Measurements from ENCODE around the gene RAB5A. TPM values are rescaled to one million over a fixed set of nuclear protein-coding genes. Genes with fewer than 3 reads are reported as not detected.
"Not testable (repeated sequence)": the region's sequence is repeated elsewhere in the genome, so short reads cannot be mapped to it uniquely, and the experiment has no call there.

The RAB5A gene, protein sequence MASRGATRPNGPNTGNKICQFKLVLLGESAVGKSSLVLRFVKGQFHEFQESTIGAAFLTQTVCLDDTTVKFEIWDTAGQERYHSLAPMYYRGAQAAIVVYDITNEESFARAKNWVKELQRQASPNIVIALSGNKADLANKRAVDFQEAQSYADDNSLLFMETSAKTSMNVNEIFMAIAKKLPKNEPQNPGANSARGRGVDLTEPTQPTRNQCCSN
- polyA plus RNA-seq (2013, experiment 1 of 2; ENCODE audit: insufficient read length), result 53.5 TPM
- polyA plus RNA-seq (2013, experiment 2 of 2; ENCODE audit: insufficient read length), result 52.8 TPM

GRCh38 chr3:19946832-19947548 lies at the start of gene RAB5A:
RAB5A (plus strand) TSS chr3:19947097; CDS start chr3:19950899, 3,802 bp downstream.
- peak; percentile 99 for DNase-seq

- DNase-seq, result peak; percentile 43
These were observed 48.2 kb upstream of the RAB5A start for GRCh38 chr3:19898721-19899120.

- no peak for DNase-seq
These were observed 47.6 kb upstream of the RAB5A start for GRCh38 chr3:19899264-19899663.

DNA sequence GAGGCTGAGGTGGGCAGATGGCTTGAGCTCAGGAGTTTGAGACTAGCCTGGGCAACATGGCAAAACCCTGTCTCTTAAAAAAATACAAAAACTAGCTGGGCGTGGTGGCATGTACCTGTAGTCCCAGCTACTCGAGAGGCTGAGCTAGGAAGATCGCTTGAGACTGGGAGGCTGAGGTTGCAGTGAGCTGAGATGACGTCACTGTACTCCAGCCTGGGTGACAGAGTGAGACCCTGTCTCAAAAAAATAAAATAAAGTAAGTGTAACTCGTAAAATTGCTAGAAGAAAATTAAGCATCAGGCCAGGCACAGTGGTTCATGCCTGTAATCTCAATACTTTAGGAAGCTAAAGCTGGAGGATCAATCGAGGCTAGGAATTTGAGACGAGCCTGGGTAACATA lies 47.1 kb upstream of the RAB5A start:
- not testable (repeated sequence) for DNase-seq

DNA sequence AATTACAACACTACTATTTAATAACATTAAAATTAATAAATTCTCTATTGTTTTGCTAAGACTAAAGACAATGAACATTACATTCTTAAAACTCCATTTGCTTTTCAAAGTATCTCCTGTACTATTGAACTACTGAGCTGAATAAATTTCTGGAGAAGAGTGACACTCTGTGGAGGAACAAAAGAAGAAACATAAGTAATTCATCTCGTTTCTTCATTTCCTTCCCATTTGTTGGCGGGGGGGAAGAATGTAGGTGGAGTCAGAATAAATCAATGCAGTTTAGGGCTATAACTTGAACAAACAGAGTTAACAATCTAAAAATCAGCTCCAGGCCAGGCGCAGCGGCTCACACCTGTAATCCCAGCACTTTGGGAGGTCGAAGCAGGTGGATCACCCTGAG lies 45.6 kb upstream of the RAB5A start:
- DNase-seq, result peak; percentile 29

DNA sequence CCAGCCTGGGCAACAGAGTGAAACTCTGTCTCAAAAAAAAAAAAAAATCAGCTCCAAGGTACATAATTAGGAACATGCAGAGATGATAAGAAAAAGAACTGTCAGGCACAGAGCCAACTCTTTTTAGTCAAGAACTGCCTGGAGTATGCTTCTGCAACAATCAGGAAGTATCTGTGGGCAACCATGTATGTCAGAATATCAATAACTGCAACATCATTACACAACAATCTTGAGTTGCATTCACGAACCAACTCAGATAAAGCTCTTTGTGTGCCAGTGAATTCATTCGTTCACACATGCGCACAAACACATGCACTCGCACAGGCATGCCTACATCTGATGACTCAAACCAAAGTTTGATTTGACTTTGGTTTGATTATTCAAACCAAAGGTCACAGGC lies 45.0 kb upstream of the RAB5A start:
- peak; percentile 14 for DNase-seq

GRCh38 chr3:19903649-19904048 lies 43.2 kb upstream of the RAB5A start:
- DNase-seq, result no peak

- DNase-seq, result no peak
These were observed 39.4 kb upstream of the RAB5A start for GRCh38 chr3:19907523-19907922.

DNA sequence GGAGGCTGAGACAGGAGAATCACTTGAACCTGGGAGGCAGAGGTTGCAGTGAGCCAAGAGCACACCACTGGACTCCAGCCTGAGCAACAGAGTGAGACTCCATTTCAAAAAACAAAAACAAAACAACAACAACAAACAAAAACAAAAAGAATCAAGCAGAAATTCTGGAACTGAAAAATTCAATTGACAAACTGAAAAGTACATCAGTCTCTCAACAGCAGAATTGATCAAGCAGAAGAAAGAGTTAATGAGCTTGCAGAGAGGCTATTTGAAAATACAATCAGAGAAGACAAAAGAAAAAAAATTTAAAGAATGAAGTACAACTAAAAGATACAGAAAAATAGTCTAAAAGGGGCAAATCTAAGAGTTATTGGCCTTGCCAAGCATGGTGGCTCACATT lies 35.4 kb upstream of the RAB5A start:
- DNase-seq, result no peak

DNA sequence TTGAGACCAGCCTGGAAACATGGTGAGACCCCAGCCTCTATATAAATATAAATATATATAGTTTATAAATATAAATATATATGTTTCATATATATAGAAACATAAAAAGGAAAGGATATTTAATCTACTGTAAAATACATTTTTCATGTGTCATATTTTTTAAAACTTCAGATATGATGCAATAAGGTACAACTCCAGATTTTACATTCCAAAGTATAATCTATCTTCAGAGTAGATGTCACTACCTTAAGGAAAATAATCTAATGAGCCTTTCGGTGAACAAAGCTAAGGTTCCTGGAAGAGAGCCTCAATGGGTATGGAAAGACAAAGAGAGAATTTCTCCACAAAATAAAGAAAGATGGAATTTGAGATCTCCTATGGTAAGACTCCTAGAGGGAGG lies 29.7 kb upstream of the RAB5A start:
- no peak for DNase-seq

DNA sequence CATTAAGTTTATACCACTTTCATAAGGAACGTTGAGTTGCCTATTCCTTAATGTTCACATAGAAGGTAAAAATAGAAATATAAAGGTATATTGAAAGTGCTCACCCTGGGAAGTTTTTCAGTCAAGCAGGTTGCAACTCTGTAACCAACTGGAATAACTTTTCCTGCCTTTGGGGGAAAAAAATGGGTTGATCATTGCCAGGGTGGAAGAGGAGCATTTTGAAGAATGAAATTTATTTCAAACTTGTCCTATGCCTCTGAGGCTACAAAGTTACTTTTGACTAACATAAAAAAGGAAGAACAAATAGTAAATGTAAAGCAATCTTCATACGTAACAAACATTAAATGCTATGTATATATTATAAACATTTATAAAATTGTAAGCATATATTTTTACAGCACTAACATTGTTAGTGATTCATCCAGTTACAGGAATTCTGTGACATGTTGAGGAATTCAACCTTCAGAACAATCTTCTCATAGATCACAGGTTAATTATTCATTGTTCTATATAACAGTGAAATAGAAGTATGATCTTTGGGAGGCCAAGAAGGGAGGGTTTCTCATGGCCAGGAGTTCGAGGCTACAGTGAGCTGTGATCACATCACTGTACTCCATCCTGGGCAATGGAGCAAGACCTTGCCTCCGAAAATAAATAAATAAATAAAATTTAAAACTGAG lies 26.4 kb upstream of the RAB5A start:
- DNase-seq, result no peak

DNA sequence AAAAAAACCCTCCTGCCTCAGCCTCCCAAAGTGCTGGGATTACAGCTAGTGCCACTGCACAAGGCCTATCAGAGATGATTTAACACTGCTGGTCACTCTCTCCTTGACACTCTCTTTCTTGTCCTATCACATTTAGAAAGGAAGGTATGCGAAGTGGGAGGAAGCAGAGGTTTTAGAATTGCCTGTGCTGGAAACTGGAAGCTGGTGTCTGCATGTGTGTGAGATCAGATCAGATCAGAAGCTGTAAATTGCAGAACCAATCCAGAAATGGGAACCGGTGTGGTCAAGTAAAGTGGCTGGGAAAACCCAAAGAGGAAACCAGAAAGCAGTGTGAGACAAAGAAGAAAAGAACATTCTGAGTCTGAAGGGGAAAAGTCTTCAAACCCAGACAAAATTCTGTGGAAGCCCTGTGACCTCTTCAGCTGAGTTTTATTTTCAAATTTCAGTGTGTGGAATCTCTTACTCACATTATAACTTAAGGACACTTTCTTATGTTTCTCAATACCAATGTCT lies 15.7 kb upstream of the RAB5A start:
- DNase-seq, result no peak

- DNase-seq, result no peak
These were observed 15.1 kb upstream of the RAB5A start for GRCh38 chr3:19931767-19932188.

GRCh38 chr3:19932422-19932821 lies 14.5 kb upstream of the RAB5A start:
- no peak for DNase-seq

- DNase-seq, result peak; percentile 9
These were observed 12.8 kb upstream of the RAB5A start, which contains the start of gene EFHB for GRCh38 chr3:19934098-19934566. EFHB (minus strand) TSS chr3:19934217; CDS start chr3:19934018, 199 bp downstream.

DNA sequence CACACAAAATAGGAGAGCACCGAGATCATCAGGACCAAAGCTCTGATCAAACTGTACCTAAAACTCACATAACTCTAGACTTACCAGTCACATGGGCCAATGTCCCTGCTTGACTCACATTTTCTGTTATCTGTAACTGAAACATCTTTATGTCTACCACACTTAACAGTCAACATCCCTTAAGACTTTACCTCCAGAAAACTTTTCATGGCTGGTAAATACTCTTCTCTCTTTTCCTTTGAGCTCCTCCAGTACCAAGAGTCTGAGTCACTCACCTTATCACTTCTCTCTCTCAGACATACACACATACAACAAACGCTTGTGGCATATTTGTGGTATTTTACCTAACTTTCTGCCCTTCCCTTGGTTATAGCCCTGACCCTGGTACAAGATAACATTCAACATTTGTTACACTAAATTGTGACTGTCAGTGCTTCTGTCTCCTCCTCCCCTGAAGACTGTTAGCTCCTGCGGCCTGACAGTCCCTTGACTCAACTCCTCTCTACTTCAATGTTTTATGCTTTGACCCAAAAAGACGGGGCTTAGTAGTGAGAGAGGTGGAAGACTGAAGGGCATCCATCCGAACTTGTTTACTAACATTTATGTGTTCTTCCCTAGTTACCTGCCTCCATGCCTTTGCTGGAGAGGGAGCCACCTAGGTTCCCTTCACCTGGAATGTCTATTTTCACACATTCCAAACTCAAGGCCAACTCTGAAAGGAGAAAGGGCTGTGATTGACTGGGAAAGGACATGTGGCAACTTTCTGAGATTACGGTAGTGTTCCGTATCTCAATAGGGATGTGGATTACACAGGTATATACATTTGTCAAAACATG lies 9.2 kb upstream of the RAB5A start:
- DNase-seq, result peak; percentile 13

DNA sequence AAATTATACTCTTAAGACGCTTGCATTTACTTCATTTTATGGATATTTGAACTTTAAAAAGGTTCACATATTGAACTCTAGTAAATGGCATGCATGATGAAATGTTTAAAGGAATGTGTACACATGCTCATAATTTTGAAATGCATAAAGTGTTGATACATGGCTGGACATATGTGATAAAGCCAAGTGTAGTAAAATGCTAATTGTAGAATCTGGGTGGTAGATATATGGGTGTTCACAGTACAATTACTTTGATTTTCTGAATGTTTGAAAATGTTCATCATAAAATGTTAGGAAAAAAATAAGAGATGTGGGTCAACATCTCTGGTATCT lies 8.6 kb upstream of the RAB5A start:
- no peak for DNase-seq

DNA sequence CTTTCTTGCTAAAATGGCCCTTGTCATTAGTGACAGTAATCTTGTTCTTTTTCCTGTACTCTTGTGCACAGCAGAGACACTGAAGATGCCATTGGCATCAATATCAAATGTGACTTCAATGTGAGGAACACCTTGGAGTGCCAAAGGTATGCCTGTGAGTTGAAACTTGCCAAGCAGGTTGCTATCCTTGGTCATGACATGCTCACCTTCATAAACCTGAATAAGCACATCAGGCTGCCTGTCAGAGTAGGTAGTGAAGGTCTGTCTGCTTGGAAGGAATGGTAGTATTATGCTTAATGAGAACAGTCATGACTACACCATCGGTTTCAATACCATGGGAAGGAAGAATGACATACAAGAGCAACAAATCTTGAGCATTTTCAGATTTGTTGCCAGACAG lies 6.3 kb upstream of the RAB5A start:
- DNase-seq, result no peak

DNA sequence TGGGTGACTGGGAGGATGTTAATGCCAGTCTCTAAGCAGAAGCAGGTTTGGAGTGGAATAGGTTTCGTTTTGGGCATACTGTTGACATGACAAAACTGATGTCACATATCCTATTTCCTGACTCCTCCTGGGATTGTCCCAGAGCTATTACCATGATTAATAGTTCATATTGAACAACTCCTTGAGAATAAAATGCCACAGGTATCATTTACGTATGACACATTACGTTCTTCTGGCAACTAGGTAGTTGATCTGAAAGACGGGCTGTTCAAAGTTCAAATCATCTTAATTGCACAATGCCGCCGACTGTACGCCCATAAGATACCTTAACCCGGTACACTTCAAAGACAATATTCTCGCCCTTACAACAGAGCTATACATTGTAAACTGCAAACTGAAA lies 1.4 kb upstream of the RAB5A start:
- DNase-seq, result no peak

- peak; percentile 2 for DNase-seq
These were observed 697 bp upstream of the RAB5A start for GRCh38 chr3:19945969-19946831.

GRCh38 chr3:19947549-19948225 lies 790 bp downstream of the RAB5A start:
- DNase-seq, result peak; percentile 26

Data from fibroblast of skin of abdomen (primary cell).